ENCODE data around the gene ZNF423.

Gene ZNF423

DNA sequence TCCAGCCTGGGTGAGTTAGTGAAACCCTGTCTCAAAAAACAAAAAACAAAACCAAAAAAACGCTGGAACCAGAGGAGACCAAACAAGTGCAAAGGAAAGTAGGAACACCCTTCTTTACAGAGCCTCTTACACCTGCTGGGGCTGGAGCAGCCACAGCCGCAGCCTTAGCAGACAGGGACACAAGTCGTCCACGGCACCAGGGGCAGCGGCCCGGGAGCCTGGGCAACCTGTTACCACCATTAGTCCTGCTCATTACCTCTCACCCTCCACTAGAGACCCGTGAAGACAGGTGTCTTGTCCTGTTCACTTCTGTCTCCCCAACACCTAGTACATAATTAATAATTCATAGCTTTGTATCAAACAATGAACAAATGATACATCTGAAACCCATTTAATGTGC lies 398.7 kb downstream of the ZNF423 start:
- no peak for DNase-seq (ENCODE audit: low spot score)

DNA sequence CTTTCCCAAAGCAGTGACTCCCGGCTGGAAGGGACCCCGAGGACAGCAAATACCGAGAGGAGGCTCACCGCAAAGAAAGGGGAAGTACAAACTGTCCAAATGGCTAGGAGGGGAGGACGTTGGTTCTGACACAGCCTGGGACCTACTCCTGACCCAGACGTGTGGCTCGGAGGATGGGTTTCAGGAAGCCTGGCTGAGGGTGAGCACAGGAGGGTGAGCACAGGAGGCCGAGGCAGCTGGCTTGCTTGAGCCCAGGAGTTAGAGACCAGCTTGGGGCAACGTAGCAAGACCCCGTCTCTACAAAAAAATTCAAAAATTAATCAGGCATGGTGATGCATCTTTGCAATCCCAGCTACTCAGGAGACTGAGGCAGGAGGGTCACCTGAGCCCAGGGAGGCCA lies 399.1 kb downstream of the ZNF423 start:
- DNase-seq (ENCODE audit: low spot score): no peak

DNA sequence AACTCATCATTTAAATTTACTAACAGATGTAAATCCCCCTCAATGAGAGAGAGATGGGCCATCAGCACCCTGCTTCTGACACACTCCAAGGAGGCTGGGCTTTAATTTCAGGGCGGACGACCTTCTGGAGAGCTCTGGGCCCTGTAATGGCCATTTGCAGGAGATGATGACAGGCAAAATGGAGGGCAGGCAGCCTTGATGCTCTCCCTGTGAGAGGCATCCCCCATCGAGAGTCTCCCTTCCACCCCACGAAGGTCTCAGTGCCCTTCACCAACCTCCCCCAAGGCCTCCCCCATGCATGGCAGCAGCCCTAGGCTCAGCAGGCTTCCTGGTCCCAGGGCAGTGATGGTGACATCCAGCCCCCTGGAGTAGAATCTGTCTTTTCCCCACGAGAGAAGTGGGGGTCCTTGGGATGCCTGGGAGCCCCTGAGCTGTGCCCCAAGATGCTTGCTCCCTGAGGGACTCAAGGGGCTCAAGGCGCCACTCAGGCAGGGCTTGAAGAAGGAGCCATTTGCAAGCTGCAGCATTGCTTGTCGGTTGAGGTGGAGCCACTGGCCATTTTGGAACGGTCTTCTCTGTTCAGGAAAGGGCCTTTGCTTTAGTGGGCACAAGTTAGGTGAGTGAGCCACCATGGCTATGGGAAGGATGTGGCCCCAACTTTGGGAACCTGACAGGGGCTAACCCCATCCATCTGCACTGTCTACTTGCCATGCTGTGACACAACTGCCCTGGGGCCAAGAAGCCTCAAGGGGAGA lies 399.7 kb downstream of the ZNF423 start:
- no peak for DNase-seq (ENCODE audit: low spot score)

DNA sequence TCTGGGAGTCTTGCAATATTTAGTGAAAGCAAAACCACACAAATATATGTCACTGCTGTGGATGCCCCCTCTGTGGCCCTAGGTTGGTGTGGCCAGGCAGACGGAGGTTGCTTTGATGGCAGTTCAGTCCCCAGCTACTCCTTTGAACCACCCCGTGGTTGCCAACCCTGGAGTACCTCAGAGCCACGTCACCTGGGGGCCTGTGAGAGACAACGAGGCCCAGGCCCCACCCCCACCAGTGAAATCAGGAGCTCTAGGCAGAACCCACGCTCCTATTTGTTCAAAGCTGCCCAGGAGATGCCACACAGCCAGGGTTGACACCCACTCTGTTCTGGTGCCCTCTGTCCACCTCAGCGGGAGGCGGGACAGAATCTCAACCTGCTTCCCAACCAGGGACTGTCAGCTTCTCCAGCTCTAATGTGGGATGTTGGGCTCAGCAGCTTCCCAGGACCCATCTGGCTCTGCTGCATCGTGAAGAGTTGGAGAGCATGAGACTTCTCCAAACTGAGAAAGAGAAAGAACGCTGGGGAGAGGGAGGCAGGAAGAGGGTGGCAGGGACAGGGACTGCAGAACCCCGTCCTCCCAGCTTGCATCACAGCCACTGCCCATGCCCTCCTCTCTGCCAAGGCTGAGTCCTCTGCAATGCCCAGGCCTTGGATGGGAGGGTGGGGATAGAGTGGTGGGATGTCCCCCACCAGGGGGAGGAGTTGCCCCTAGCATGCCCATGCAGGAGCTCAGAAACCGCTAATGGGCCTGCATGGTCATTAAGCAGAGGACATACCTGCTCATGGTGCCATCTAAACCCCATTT lies 400.5 kb downstream of the ZNF423 start:
- DNase-seq (ENCODE audit: low spot score): no peak

DNA sequence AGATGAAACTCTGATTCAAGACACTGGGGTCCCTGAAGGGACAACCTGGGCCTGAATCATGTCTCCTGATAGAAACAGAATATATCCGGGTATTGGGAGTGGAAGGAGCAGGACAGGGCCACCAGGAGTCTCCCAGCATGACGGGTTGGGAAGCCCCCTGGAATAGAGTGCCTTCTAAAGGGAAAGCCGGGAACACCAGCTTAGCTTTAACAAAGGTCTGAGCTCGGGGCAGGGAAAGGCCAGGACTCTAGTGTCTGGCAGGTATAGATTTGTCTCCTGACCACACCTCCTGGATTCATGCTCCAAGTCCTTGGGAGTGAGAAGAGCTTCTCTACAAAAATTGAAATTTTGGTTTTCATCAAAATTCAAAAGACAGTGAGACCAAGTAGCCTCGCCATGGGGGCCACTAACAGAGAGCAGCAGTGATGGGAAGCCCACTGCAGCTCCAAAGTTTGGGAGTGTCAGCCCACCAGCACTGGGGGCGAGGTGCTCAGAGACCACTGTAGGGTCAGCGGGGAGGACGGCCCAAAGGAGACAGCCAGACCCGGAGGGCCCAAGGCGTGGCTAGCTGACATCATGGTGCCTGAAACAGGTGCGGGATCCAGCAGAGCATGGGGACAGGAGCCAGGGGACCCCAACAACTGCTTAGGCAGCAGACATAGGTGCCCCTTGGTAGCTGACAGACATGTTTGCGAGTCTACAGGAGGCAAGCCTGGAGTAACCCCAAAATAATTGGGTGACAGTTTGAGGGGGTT lies 401.3 kb downstream of the ZNF423 start:
- no peak for DNase-seq (ENCODE audit: low spot score)

DNA sequence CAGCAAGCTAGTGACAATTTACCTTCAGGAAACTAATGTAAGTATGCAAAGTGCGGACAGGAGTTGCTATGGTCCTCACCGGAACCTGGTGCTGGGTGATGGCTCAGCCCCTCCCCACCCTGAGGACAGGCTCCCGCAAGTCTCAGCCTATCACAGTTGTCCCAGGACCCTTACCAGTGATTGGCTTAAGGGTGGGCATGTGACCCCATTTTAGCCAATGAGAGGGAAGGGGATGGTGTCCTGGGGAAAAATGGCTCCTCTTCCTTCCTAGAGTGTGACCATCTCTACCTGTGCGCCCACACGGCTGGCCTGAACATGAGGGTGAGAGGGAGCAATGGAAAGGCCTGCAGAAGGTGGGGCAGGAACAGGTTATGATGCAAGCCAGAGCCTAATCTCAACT lies 401.9 kb downstream of the ZNF423 start:
- no peak for DNase-seq (ENCODE audit: low spot score)

DNA sequence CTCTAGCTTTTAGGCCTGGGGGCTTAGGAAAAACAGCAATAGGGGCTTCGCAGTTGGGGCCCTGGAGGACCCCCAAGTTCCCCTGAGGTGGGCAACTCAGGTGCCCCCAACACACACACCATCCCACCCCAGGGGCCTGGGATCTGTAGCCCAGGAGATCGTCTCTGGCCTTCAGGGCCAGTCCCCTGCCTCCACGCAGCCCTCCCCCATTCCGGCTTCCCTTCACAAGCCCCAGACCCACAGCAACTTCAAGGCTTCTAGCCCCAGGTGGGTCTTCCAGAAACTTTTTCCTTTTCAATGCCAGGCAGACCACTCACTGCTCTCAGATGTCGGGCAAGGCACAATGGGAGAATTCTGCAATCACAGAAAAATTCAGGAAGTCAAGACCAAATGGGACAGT lies 402.9 kb downstream of the ZNF423 start:
- no peak for DNase-seq (ENCODE audit: low spot score)

DNA sequence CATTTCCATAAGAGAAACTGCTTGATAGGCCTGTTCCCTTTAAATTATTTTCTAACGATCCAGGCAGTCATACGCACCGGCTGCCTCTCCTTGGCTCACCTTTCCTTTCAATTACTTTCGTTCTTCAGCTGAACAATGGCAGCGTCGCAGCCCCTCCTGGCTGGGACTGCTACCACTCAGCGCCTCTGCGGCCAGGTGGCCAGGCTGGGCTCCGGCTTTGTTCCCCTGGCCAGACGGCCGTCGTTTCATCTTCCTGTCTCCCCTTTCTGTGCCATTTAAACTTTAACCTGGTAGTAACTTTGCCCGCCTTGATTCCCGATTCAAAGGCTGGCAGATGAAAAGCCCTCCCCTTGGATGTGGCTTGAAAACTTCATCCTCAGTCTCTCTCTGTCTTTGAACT lies 403.3 kb downstream of the ZNF423 start:
- DNase-seq (ENCODE audit: low spot score): no peak

DNA sequence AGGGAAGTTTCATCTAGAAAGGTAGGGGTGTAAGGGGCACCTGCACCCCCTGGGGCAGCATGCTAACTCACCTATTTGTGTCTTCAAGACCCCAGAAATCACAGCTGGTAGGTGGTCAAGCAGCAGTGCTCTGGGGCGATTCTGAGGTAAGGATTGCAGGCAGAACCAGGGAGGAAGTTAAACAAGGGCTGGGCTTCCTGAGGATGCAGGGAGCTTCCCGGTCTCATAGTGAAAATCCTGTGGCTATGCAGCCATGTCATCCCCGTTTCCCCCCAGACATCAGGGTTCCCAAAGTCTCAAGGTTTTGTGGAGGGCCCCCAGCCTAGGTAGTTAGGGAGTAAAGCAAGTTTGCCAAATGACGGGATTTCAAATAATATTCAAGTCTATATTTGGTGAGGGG lies 403.8 kb downstream of the ZNF423 start:
- no peak for DNase-seq (ENCODE audit: low spot score)

DNA sequence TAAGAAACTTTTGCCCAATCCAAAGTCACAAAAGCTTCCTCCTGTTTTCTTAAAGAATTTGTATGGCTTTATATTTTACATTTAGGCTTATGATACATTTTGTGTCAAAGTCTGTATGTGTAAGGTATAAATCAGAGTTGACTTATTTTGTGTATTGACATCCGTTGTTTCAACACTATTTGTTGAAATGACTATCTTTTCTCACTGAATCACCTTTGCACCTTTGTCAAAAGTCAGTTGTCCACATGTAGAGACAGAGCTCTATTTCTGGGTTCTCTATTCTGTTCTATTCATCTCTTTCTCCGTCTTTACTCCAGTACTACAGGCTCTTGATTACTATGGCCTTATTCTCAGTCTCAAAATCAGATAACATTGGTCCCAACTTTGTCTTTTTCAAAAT lies 409.1 kb downstream of the ZNF423 start:
- no peak for DNase-seq (ENCODE audit: low spot score)

DNA sequence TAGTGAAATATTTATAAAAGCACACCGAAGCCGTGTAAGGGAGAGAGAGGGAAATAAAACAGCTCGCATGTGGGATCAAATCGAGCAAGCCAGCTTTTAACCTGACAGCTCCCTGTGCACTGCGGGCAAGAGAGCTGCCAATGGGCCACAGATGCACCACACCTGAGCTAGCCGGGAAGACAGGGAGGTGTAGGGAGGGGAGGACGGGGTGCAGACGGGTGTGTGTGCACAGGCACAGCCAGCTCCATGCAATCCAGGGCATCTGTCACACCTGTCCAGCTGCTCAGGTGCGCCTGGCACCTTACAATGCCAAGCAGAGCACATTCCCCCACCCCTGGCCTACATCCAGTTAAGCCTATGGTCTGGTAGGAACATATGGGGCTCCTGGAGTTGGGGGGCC lies 412.3 kb downstream of the ZNF423 start:
- no peak for DNase-seq (ENCODE audit: low spot score)

DNA sequence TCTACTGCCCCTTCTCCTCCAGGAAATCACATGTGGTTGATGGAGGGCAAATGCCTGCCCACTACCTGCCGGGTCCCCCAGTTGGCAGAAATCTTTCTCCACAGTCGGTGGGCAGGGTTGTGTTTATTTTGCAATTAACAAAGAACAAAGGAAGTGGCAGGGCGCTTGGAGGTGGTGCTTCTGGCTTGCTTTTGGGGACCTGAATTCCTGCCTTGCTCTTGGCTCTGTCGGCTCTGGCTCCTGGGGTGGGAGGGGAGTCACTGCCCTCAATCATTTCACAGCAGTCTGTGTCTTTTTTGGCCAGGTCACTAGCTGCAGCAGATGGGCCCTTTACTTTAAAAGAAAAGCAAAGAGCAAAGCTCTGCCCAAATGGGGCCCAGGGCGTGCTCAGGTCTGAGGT lies 413.1 kb downstream of the ZNF423 start:
- DNase-seq (ENCODE audit: low spot score): no peak

DNA sequence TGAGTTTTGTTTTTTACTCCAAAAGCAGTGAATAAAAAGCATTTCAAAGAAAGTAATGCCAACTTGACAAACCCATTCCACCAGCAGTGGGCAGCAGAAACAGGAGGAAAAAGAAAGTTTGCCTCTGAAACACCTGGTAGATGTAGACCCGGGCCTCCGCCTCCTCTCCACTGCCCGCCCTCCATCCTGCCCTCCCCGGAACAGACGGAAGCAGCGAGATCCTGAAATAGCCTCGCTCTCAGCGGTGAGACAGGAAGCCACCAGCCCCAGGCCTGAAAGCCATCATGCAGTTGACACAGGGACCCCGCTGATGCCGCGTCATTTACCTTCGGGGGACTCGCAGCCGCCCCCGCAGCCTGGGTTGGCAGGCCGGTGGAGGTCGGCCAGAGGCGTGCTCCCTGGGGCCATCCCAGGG lies 414.5 kb downstream of the ZNF423 start:
- DNase-seq (ENCODE audit: low spot score): peak; percentile 89

DNA sequence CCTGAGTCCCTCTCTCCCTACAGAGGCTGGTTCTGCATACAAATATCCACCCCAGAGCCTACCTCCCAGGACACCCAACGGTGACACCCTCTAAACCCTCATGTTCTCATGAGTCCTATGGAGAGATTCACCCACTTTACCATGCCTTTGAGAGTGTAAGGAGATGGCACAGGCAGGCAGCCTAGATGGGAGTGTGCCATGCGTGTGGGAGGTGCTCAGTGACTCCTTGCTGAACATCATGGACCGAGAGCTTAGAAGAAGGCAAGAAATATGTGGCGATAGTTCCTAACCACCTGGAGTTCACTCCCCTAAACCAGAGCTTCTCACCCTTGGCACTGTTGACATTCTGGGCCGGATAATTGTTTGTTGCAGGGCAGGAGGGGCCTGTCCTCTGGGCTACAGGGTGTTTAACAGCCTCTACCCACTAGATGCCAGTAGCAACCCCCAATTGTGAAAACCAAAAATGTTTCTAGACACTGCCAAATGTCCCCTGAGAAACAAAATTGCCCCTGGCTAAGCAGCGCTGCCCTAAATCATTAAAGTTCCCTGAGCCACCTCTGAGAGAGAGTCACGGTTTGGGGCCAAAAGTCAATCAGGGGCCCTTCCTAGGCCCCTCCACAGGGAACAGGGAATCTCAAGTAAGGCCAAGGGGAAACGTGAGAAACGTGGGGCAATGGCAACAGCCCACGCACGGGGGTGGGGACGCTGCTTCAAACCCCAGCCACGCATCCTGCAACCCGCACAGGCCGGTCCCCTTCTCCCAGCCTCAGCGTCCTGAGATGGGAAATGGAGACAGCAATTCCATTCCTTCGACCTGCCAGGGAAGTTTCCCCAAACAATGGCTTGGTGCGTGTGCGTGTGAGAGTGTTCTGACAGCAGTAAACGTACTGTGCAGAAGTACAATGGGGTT lies 415.5 kb downstream of the ZNF423 start:
- peak; percentile 30 for DNase-seq (ENCODE audit: low spot score)

DNA sequence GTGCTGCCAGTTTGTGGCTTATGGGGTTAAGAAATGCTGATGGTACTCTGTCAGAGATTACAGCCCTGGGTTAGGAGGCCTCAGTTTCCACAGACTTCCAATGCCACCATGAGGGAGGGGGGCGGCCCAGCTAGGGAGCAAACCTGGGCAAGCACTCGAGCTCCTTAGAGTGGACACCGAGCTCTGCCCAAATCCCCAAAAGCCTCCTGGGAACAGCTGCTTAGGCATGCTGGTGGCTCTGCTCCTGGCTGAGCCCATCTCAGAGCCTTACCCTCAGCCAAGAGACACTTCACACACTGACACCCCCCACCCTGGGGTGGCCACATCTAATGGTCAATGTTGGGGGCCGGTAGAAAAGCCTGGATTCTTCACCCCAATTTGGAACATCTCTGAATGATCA lies 416.2 kb downstream of the ZNF423 start:
- DNase-seq (ENCODE audit: low spot score): no peak

DNA sequence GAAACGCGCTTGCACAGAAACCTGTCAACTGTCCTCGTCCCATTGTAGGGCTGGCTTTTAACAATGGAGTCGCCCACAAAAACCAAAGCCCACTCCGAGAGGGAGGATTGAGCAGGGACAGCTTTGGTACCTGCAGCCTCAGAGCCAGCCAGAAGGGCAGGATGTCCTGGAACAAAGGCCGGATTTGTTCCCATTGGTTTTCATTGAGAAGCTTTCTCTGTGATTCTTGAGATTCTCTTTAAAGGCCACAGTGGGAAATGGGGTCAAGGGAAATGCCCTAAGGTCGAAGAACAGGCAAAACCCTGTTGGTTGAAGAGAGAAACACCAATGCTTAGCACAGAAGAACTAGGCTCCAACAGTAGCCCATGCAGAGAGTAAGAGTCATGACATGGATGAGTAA lies 416.9 kb downstream of the ZNF423 start:
- DNase-seq (ENCODE audit: low spot score): no peak

All from germinal center (tissue), 1 donor.